Activated CD4-positive, alpha-beta T cell treated with anti-CD3 and anti-CD28 coated beads, Interleukin-2, amount 50 U/mL, for 16 hours (primary cell): ENCODE results near the gene UMAD1.

Experiments used
- DNase-seq: peaks from one replicate; pipeline ENCODE4 v3.0.0-alpha.2; 2020

The UMAD1 gene

GRCh38 chr7:7850150-7850549 lies 209.6 kb downstream of the UMAD1 start:
- DNase-seq = no peak

GRCh38 chr7:7851381-7851780 lies 210.8 kb downstream of the UMAD1 start:
- DNase-seq = peak; percentile 6

GRCh38 chr7:7851991-7852390 lies 211.4 kb downstream of the UMAD1 start:
- DNase-seq = no peak

GRCh38 chr7:7857143-7857583 lies 216.6 kb downstream of the UMAD1 start:
- DNase-seq = no peak

- no peak for DNase-seq
These were observed 218.0 kb downstream of the UMAD1 start for GRCh38 chr7:7858559-7858958.

GRCh38 chr7:7859411-7859810 lies 218.9 kb downstream of the UMAD1 start:
- no peak for DNase-seq

GRCh38 chr7:7861211-7861633 lies 220.7 kb downstream of the UMAD1 start:
- peak; percentile 47 for DNase-seq

- no peak for DNase-seq
These were observed 221.8 kb downstream of the UMAD1 start for GRCh38 chr7:7862393-7862792.

- no peak for DNase-seq
These were observed 227.5 kb downstream of the UMAD1 start for GRCh38 chr7:7867846-7868571.

GRCh38 chr7:7868572-7868899 lies 228.0 kb downstream of the UMAD1 start:
- DNase-seq = no peak

GRCh38 chr7:7869036-7869435 lies 228.5 kb downstream of the UMAD1 start:
- no peak for DNase-seq

GRCh38 chr7:7869651-7870050 lies 229.1 kb downstream of the UMAD1 start:
- DNase-seq = no peak

- DNase-seq = no peak
These were observed 230.0 kb downstream of the UMAD1 start for GRCh38 chr7:7870555-7870954.

- no peak for DNase-seq
These were observed 235.9 kb downstream of the UMAD1 start for GRCh38 chr7:7876419-7876818.

GRCh38 chr7:7881581-7881980 lies 241.0 kb downstream of the UMAD1 start:
- no peak for DNase-seq

- DNase-seq = no peak
These were observed 242.3 kb downstream of the UMAD1 start for GRCh38 chr7:7882888-7883287.

GRCh38 chr7:7883394-7883793 lies 242.8 kb downstream of the UMAD1 start:
- DNase-seq = no peak

GRCh38 chr7:7884855-7885254 lies 244.3 kb downstream of the UMAD1 start:
- no peak for DNase-seq

GRCh38 chr7:7889791-7890568 lies 249.4 kb downstream of the UMAD1 start:
- DNase-seq = no peak

GRCh38 chr7:7895004-7895650 lies 254.6 kb downstream of the UMAD1 start:
- no peak for DNase-seq

GRCh38 chr7:7895754-7896153 lies 255.2 kb downstream of the UMAD1 start:
- DNase-seq = no peak

- DNase-seq = no peak
These were observed 257.0 kb downstream of the UMAD1 start for GRCh38 chr7:7897509-7897908.

GRCh38 chr7:7897949-7898515 lies 257.5 kb downstream of the UMAD1 start:
- DNase-seq = no peak

GRCh38 chr7:7902845-7903244 lies 262.3 kb downstream of the UMAD1 start:
- DNase-seq = no peak
